Tibial artery (tissue), 4 donors: Measurements from ENCODE around the gene ZSWIM6.

ENCODE experiments used
- DNase-seq, 2 donors: peaks; one replicate each; pipeline ENCODE4 v3.0.0-alpha.2; 2019
- H3K27ac ChIP-seq, 2 donors: fragments of 200-600 bp; sonication (generic) in 1 of 2; 1 replicate in 1 of 2; 2 replicates in 1 of 2; pipeline ENCODE4 v1.5.1; 2018 to 2019; ENCODE audit warnings: mild to moderate bottlenecking in 1 of 2
- H3K27me3 ChIP-seq, 2 donors: fragments of 200-600 bp; sonication (generic) in 1 of 2; one replicate each; pipeline versions ENCODE4 v1.5.1 to v1.6.0; 2016 to 2019
- H3K36me3 ChIP-seq, 3 donors: fragments of 200-600 bp; sonication (generic) in 2 of 3; one replicate each; pipeline ENCODE4 v1.5.1; 2016 to 2019; ENCODE audit warnings: mild to moderate bottlenecking in 2 of 3
- H3K4me1 ChIP-seq, 4 donors: fragments of 200-600 bp; sonication (generic) in 2 of 4; 1 replicate in 3 of 4; 2 replicates in 1 of 4; pipeline ENCODE4 v1.5.1; 2016 to 2019
- H3K4me3 ChIP-seq, 2 donors: fragments of 200-600 bp; sonication (generic) in 1 of 2; 1 replicate in 1 of 2; 2 replicates in 1 of 2; pipeline ENCODE4 v1.5.1; 2018 to 2019; ENCODE audit warnings: mild to moderate bottlenecking in 2 of 2
- H3K9me3 ChIP-seq, 3 donors: fragments of 200-600 bp; sonication (generic) in 1 of 3; one replicate each; pipeline ENCODE4 v1.5.1; 2016 to 2019
- CTCF ChIP-seq, 2 experiments: fragments of 200-600 bp in 1 of 2; fragments of 450-650 bp in 1 of 2; IDR thresholded peaks; one replicate each; pipeline ENCODE4 v1.5.1; 2017 to 2019; ENCODE audit warnings: antibody characterized with exemption in 2 of 2, mild to moderate bottlenecking in 1 of 2, moderate library complexity in 1 of 2
- intact Hi-C: fragments of 100-400 bp; cut with DNase I; formaldehyde crosslinking; loops from one replicate; pipeline ENCODE4 v1.15.0; 2023; ENCODE audit warnings: low total_unique reads

The ZSWIM6 gene

GRCh38 chr5:61523073-61523472 is 191.0 kb downstream of the ZSWIM6 start:
- no peaks in the 10 kb centered on the region for H3K9me3 ChIP-seq
- TF ChIP-seq CTCF (IDR thresholded peaks at IDR 0.05): no peak
- H3K4me3 ChIP-seq: no peak overlapping the region
- H3K27ac ChIP-seq: no peak overlapping the region
- H3K4me1 ChIP-seq: peaks cover 0 to 10% (median 0%) of the 10 kb centered on the region in 4 donors
- H3K27me3 ChIP-seq: no peaks in the 10 kb centered on the region
- peaks cover 0 to 19% (median 14%) of the 10 kb centered on the region in 3 donors for H3K36me3 ChIP-seq
- intact Hi-C loops: no loop called here
- no peak for DNase-seq

DNA sequence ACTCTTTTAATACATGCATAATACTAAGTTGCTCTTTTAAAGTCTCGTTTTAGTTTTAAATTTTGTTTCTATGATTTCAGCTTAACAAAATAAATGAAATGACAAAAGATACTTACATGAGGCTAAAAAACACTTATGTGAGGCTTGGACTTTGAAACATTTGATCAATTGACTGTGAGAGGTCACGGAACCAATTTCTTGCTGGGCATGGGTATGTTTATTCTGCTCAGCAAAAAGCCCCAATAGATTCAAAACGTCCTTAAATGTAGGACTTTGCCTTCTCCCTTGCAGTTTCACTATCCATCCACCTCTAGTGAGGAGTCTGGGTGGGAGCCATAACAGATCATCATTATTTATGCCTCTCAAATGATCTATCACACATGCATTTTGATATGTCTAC is 191.9 kb downstream of the ZSWIM6 start:
- H3K4me3 ChIP-seq: no peak overlapping the region
- no peak overlapping the region for H3K27ac ChIP-seq
- H3K9me3 ChIP-seq: no peaks in the 10 kb centered on the region
- peaks cover 0 to 10% (median 0%) of the 10 kb centered on the region in 4 donors for H3K4me1 ChIP-seq
- peaks cover 0 to 22% (median 17%) of the 10 kb centered on the region in 3 donors for H3K36me3 ChIP-seq
- DNase-seq: no peak
- TF ChIP-seq CTCF (IDR thresholded peaks at IDR 0.05): no peak
- intact Hi-C loops: no loop called here
- no peaks in the 10 kb centered on the region for H3K27me3 ChIP-seq

GRCh38 chr5:61525512-61526206 is 193.6 kb downstream of the ZSWIM6 start:
- intact Hi-C loops: no loop called here
- Histone ChIP-seq H3K27me3 (no peaks in the 10 kb centered on the region), H3K9me3 (no peaks in the 10 kb centered on the region), H3K4me1 (peaks cover 0 to 10% (median 0%) of the 10 kb centered on the region in 4 donors), H3K27ac (no peak overlapping the region), H3K4me3 (no peak overlapping the region), H3K36me3 (peaks cover 0 to 33% (median 17%) of the 10 kb centered on the region in 3 donors)
- DNase-seq: no peak
- no peak for TF ChIP-seq CTCF (IDR thresholded peaks at IDR 0.05)

- H3K4me1 ChIP-seq: peaks cover 0 to 10% (median 0%) of the 10 kb centered on the region in 4 donors
- no peak overlapping the region for H3K27ac ChIP-seq
- H3K27me3 ChIP-seq: no peaks in the 10 kb centered on the region
- DNase-seq: no peak
- H3K9me3 ChIP-seq: no peaks in the 10 kb centered on the region
- no peak for TF ChIP-seq CTCF (IDR thresholded peaks at IDR 0.05)
- no peak overlapping the region for H3K4me3 ChIP-seq
- intact Hi-C loops: no loop called here
- H3K36me3 ChIP-seq: peaks cover 0 to 33% (median 17%) of the 10 kb centered on the region in 3 donors
Measured at GRCh38 chr5:61526207-61526519, 194.1 kb downstream of the ZSWIM6 start.

- no peak overlapping the region for H3K27ac ChIP-seq
- H3K36me3 ChIP-seq: peaks cover 19 to 48% (median 25%) of the 10 kb centered on the region in 3 donors
- TF ChIP-seq CTCF (IDR thresholded peaks at IDR 0.05): no peak
- no peak for DNase-seq
- H3K4me3 ChIP-seq: no peak overlapping the region
- H3K4me1 ChIP-seq: no peaks in the 10 kb centered on the region
- H3K27me3 ChIP-seq: no peaks in the 10 kb centered on the region
- no peaks in the 10 kb centered on the region for H3K9me3 ChIP-seq
- intact Hi-C loops: no loop called here
Measured at GRCh38 chr5:61532983-61533382, 200.9 kb downstream of the ZSWIM6 start.
